PC-9 (cell line): Measurements from ENCODE around the gene RSAD1. TPM values are rescaled to one million over a fixed set of nuclear protein-coding genes. Genes with fewer than 3 reads are reported as not detected.

Experiments used
- BruUV-seq: library from RNA; stranded (reverse); fragments of 400-500 nt; replicated peaks from 2 replicates; lab custom pipeline; 2021; lab: Mats Ljungman, UMichigan
- CTCF ChIA-PET: fragments of 300-600 bp; sonication (Branson Sonifier 250); formaldehyde crosslinking; loops from one replicate; lab custom pipeline; 2022; ENCODE audit warnings: antibody characterized with exemption; lab: Charles Lee
- POLR2A ChIA-PET: fragments of 300-600 bp; sonication (Branson Sonifier 250); formaldehyde crosslinking; loops from one replicate; lab custom pipeline; 2022; ENCODE audit warnings: antibody characterized with exemption; ENCODE audit not compliant: unreplicated experiment; lab: Charles Lee
- DNase-seq, 2 experiments: peaks; one replicate each; pipeline versions ENCODE4 v3.0.0 to v3.0.0-alpha.2; 2015 to 2022; ENCODE audit warnings: mixed read lengths in 1 of 2
- H2AFZ ChIP-seq: fragments of 200-600 bp; sonication (generic); 2 replicates; pipeline ENCODE4 v1.8.1; 2017; ENCODE audit warnings: antibody characterized with exemption
- H3F3A ChIP-seq: fragments of 200-600 bp; sonication (generic); 2 replicates; pipeline ENCODE4 v1.8.1; 2017; ENCODE audit warnings: antibody characterized with exemption, mild to moderate bottlenecking, low read depth; ENCODE audit not compliant: insufficient read depth
- H3K27ac ChIP-seq: fragments of 200-600 bp; sonication (generic); 2 replicates; pipeline ENCODE4 v1.6.1; 2016; ENCODE audit warnings: mixed run types
- H3K27me3 ChIP-seq: fragments of 200-600 bp; sonication (generic); 2 replicates; pipeline ENCODE4 v1.6.1; 2016; ENCODE audit warnings: low read depth, mixed run types; ENCODE audit not compliant: insufficient read depth
- H3K36me3 ChIP-seq: fragments of 200-600 bp; sonication (generic); 2 replicates; pipeline ENCODE4 v1.6.1; 2016; ENCODE audit warnings: low read depth, mixed run types
- H3K4me1 ChIP-seq: fragments of 200-600 bp; sonication (generic); replicated peaks from 2 replicates; pipeline ENCODE4 v1.6.1; 2016; ENCODE audit warnings: mixed run types; ENCODE audit not compliant: insufficient read depth
- H3K4me2 ChIP-seq: fragments of 200-600 bp; sonication (generic); 2 replicates; pipeline ENCODE4 v1.6.1; 2017; ENCODE audit warnings: mixed run types
- H3K4me3 ChIP-seq: fragments of 200-600 bp; sonication (generic); 2 replicates; pipeline ENCODE4 v1.6.1; 2016; ENCODE audit warnings: mixed run types
- H3K79me2 ChIP-seq: fragments of 200-600 bp; sonication (generic); 2 replicates; pipeline ENCODE4 v1.6.1; 2017; ENCODE audit warnings: low read depth, mixed run types
- H3K9me2 ChIP-seq: fragments of 200-600 bp; sonication (generic); 2 replicates; pipeline ENCODE4 v1.8.1; 2017; ENCODE audit warnings: mild to moderate bottlenecking; ENCODE audit not compliant: insufficient read depth
- H3K9me3 ChIP-seq: fragments of 200-600 bp; sonication (generic); 2 replicates; pipeline ENCODE4 v1.8.1; 2016; ENCODE audit warnings: low read depth; ENCODE audit not compliant: insufficient read depth
- H4K20me1 ChIP-seq: fragments of 200-600 bp; sonication (generic); 2 replicates; pipeline ENCODE4 v1.8.1; 2017; ENCODE audit not compliant: insufficient read depth
- EZH2 ChIP-seq: fragments of 200-600 bp; sonication (generic); IDR thresholded peaks from 2 replicates; pipeline ENCODE4 v1.8.0; 2017; ENCODE audit warnings: antibody characterized with exemption, low read depth
- intact Hi-C: fragments of 100-400 bp; cut with micrococcal nuclease; formaldehyde crosslinking; loops from one replicate; pipeline ENCODE4 v1.10.0; 2022; ENCODE audit not compliant: unreplicated experiment
- total RNA-seq: library from RNA; stranded (reverse); gene quantifications from 2 replicates; pipeline ENCODE4 v1.2.3, GENCODE V29; 2021
- TF ChIP-seq, protein P1 (sequence below): fragments of 200-600 bp; sonication (generic); conservative IDR thresholded peaks from 2 replicates; pipeline ENCODE4 v1.6.1; 2017; ENCODE audit warnings: mixed run types, antibody characterized with exemption, mild to moderate bottlenecking, moderate library complexity

Gene RSAD1
- total RNA-seq, 1 experiment from 2014 or later: 15.1 TPM

DNA sequence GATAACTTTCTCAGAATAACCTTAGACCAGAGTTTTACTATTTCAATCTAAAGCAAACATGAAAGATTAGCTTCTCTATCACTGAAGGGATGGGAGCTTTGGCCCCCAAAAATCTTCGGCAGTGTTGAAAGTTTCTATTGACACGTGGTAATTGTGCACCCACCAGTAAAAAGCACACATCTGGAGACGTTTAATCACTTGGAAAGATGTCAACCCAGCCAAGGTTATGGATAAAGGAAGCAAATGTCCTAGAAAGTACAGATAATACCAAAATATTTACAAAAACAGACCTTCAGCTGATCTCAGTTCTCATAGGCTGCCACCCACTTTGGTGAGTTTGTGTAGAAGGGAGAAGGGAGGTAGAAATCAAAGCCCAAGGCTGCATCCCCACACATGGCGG is 34.8 kb downstream of the RSAD1 start:
- H3K27ac ChIP-seq: no peak overlapping the region
- H3K27me3 ChIP-seq: no peaks in the 10 kb centered on the region
- intact Hi-C loops: no loop called here
- H3K9me2 ChIP-seq: no peaks in the 10 kb centered on the region
- H3K79me2 ChIP-seq: no peaks in the 10 kb centered on the region
- H3K4me3 ChIP-seq: no peak overlapping the region
- BruUV-seq: no TSS peak
- H2AFZ ChIP-seq: no peak overlapping the region
- TF ChIP-seq, protein P1, sequence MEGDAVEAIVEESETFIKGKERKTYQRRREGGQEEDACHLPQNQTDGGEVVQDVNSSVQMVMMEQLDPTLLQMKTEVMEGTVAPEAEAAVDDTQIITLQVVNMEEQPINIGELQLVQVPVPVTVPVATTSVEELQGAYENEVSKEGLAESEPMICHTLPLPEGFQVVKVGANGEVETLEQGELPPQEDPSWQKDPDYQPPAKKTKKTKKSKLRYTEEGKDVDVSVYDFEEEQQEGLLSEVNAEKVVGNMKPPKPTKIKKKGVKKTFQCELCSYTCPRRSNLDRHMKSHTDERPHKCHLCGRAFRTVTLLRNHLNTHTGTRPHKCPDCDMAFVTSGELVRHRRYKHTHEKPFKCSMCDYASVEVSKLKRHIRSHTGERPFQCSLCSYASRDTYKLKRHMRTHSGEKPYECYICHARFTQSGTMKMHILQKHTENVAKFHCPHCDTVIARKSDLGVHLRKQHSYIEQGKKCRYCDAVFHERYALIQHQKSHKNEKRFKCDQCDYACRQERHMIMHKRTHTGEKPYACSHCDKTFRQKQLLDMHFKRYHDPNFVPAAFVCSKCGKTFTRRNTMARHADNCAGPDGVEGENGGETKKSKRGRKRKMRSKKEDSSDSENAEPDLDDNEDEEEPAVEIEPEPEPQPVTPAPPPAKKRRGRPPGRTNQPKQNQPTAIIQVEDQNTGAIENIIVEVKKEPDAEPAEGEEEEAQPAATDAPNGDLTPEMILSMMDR: no peak
- no peak for TF ChIP-seq EZH2
- DNase-seq: no peak
- ChIA-PET CTCF (no interaction called here), POLR2A (no interaction called here)
- H3K4me1 ChIP-seq: peaks cover 27% of the 10 kb centered on the region
- no peaks in the 10 kb centered on the region for H3K9me3 ChIP-seq
- H3K4me2 ChIP-seq: no peak overlapping the region
- no peaks in the 10 kb centered on the region for H3K36me3 ChIP-seq
- peaks cover 26% of the 10 kb centered on the region for H3F3A ChIP-seq
- no peaks in the 10 kb centered on the region for H4K20me1 ChIP-seq

DNA sequence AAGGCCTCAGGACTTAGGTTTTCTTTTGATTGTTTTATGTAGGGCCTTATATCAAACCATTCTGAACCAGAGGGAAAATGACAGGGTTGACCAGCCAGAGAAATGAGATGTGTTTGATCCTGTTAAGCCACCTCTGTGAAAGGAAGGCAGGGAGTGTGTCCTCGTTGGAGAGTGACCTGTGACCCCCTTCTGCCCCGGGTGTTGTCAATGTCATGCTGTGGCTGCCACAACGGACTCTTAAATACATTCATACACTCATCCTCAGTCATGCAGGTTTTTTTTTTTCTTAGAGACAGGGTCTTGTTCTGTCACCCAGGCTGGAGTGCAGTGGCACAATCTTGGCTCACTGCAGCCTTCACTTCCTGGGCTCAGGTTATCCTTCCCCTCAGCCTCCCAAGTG is 35.7 kb downstream of the RSAD1 start:
- no peak for DNase-seq
- intact Hi-C loops: no loop called here
- BruUV-seq: no TSS peak
- H3K9me3 ChIP-seq: no peaks in the 10 kb centered on the region
- no peak for TF ChIP-seq EZH2
- TF ChIP-seq, protein P1: no peak
- H3K36me3 ChIP-seq: no peaks in the 10 kb centered on the region
- peaks cover 31% of the 10 kb centered on the region for H3K4me1 ChIP-seq
- H3K27me3 ChIP-seq: no peaks in the 10 kb centered on the region
- CTCF ChIA-PET: no interaction called here
- H3F3A ChIP-seq: peaks cover 35% of the 10 kb centered on the region
- POLR2A ChIA-PET: no interaction called here
- H2AFZ ChIP-seq: no peak overlapping the region
- H3K9me2 ChIP-seq: no peaks in the 10 kb centered on the region
- H3K4me2 ChIP-seq: no peak overlapping the region
- H3K79me2 ChIP-seq: no peaks in the 10 kb centered on the region
- no peaks in the 10 kb centered on the region for H4K20me1 ChIP-seq
- H3K4me3 ChIP-seq: no peak overlapping the region
- no peak overlapping the region for H3K27ac ChIP-seq

DNA sequence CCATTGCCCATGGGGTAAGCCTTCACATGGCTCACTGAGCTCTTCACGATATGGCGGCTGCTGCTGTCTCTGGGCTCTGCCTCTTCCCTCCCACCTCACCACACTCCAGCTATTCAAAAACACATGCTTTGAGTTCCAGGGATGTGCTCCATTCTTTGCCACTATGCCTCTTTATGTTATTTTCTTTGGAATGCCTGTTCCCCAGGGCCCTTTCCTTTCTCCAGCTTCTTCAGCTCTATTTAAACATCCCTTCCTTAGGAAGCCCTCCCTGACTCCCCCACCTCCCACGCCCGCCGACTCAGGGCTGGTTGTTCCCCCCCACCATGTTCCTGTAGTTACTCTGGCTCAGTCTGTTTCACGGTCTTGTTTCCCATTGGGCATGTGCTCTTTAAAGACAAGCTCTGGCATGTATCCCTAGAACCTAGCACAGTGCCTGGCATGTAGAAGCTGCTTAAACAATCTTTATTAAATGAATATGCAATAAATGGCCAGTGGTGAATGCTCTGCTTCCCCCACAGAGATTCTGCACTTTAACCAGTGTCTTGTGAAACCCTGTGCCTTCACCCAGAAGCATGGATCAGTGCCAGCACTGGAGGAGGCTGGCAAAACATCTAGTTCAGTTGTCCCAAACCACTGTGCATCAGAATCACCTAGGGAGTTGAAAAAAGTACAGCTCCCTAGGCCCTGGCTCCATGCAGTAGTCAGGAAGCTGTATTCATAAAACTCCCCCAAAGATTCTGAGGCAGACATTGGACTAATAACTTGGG is 36.5 kb downstream of the RSAD1 start:
- peaks cover 31% of the 10 kb centered on the region for H3K4me1 ChIP-seq
- no peak for TF ChIP-seq EZH2
- TF ChIP-seq, protein P1: no peak
- DNase-seq: no peak
- CTCF ChIA-PET: no interaction called here
- peaks cover 34% of the 10 kb centered on the region for H3F3A ChIP-seq
- BruUV-seq: no TSS peak
- no peaks in the 10 kb centered on the region for H3K27me3 ChIP-seq
- no peak overlapping the region for H2AFZ ChIP-seq
- no peaks in the 10 kb centered on the region for H3K79me2 ChIP-seq
- no peaks in the 10 kb centered on the region for H3K36me3 ChIP-seq
- no peak overlapping the region for H3K4me3 ChIP-seq
- POLR2A ChIA-PET: no interaction called here
- H4K20me1 ChIP-seq: no peaks in the 10 kb centered on the region
- H3K4me2 ChIP-seq: no peak overlapping the region
- H3K27ac ChIP-seq: no peak overlapping the region
- no peaks in the 10 kb centered on the region for H3K9me2 ChIP-seq
- H3K9me3 ChIP-seq: no peaks in the 10 kb centered on the region
- intact Hi-C loops: no loop called here
